Left ventricle myocardium inferior (tissue), 1 donor: ENCODE data around the gene ABCD1. TPM values are rescaled to one million over a fixed set of nuclear protein-coding genes. Genes with fewer than 3 reads are reported as not detected.
A peak's percentile ranks its signal among the peaks of the same experiment; 100 is the strongest.
"Not testable (repeated sequence)": the region's sequence is repeated elsewhere in the genome, so short reads cannot be mapped to it uniquely, and the experiment has no call there.

Experiments
- DNase-seq: peaks from one replicate; pipeline ENCODE4 v3.0.0-alpha.2; 2020
- H3K27ac ChIP-seq: fragments of 200-600 bp; replicated peaks from 2 replicates; pipeline ENCODE4 v1.8.0; 2021
- H3K27me3 ChIP-seq: fragments of 200-600 bp; 2 replicates; pipeline ENCODE4 v1.8.0; 2021; ENCODE audit warnings: low read depth
- H3K36me3 ChIP-seq: fragments of 200-600 bp; 2 replicates; pipeline ENCODE4 v1.8.0; 2021
- H3K4me1 ChIP-seq: fragments of 200-600 bp; 2 replicates; pipeline ENCODE4 v1.8.0; 2021
- H3K4me3 ChIP-seq: fragments of 200-600 bp; 2 replicates; pipeline ENCODE4 v1.8.0; 2021; ENCODE audit warnings: mild to moderate bottlenecking, moderate library complexity
- H3K9me3 ChIP-seq: fragments of 200-600 bp; replicated peaks from 2 replicates; pipeline ENCODE4 v1.8.0; 2021
- CTCF ChIP-seq: fragments of 200-600 bp; IDR thresholded peaks from 2 replicates; pipeline ENCODE4 v1.8.0; 2021; ENCODE audit warnings: antibody characterized with exemption, mild to moderate bottlenecking, borderline replicate concordance
- intact Hi-C: fragments of 100-400 bp; cut with micrococcal nuclease; formaldehyde crosslinking; loops from one replicate; pipeline ENCODE4 v1.11.0; 2022
- total RNA-seq: library from RNA; stranded (reverse); fragmentation: NEBNext Ultra II Directional; extraction: Animal tissue kit (Norgen Biotek cat#: 25700); gene quantifications from one replicate; pipeline ENCODE4 v1.2.1, GENCODE V29; 2021
- donor health status: DM: no; HTN: yes; CAD: no; lungs with severe emphysema.

Gene ABCD1
- total RNA-seq, 1 donor from 2014 or later, result 16.0 TPM

- H3K27me3 ChIP-seq, result no peaks in the 10 kb centered on the region
- TF ChIP-seq CTCF, result no peak
- H3K9me3 ChIP-seq, result no peaks in the 10 kb centered on the region
- H3K27ac ChIP-seq, result peak overlapping the region; percentile 86
- H3K4me3 ChIP-seq, result no peak overlapping the region
- H3K4me1 ChIP-seq, result peaks cover 37% of the 10 kb centered on the region
- intact Hi-C loops, result no loop called here
- H3K36me3 ChIP-seq, result no peaks in the 10 kb centered on the region
- DNase-seq, result no peak
These were observed 26.5 kb upstream of the ABCD1 start for GRCh38 chrX:153697924-153698865.

DNA sequence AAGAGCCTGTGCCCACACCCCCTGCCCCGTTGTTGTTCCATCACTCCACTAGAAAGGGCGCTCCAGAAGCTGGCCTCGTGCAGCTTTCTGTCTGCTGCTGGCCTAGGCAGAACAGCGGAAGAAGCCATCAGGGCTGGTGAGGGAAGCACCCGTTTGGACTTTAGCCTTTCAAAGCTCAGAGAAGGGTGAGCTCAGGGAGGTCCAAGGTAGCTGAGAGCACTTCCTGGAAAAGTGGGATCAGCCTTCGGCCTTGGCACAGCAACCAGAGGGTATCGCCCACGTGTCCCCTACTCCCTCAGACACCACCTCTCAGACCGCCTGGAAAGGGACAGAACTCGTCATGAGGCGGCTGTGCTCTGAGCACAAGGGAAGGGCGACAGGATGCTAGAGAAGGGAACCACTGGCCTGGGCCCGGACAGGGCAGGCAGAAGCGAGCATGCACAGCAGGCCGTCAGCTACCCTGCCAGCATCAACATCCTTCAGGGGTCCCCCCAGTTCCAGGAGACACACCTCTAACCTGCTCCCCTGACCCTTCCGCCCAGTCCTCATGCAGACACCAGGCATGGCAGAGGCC, 25.4 kb upstream of the ABCD1 start:
- H3K9me3 ChIP-seq, H3K36me3 ChIP-seq, intact Hi-C loops, H3K27me3 ChIP-seq, H3K4me3 ChIP-seq, DNase-seq: not testable (repeated sequence)
- Histone ChIP-seq H3K27ac (peak overlapping the region; percentile 86), H3K4me1 (peaks cover 48% of the 10 kb centered on the region)

GRCh38 chrX:153699784-153700371, 24.8 kb upstream of the ABCD1 start:
- Histone ChIP-seq H3K27ac (peak overlapping the region; percentile 86), H3K4me1 (peaks cover 49% of the 10 kb centered on the region)
- H3K9me3 ChIP-seq, intact Hi-C loops, H3K4me3 ChIP-seq, H3K27me3 ChIP-seq, H3K36me3 ChIP-seq: not testable (repeated sequence)
- DNase-seq, result peak; percentile 52

DNA sequence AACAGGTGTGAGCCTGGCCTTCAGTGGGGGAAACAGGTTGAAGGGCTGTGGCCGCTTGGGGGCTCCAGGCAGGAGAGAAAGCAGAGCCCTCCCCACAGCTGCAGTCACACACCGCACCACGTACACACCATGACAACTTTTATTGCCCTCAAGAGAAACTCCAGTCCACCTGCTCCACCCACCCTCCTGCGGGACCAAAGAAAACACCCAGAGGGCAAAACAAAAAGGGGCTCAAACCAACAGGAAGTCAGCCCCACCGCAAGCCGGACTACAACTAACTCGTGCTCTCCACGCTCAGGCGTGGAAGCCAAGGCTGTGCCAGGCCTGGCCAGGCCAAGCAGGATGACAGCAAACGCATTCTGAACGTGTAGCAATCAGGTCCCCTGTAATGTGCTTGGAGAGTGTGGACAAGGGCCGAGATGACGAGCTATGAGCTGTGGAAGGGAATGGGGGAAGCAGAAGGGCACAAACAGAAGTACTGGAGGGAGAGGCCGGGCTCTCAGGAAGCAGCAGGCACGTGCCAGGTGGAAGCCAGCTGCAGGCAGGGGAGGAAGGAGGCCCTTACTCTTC, 24.2 kb upstream of the ABCD1 start:
- no peaks in the 10 kb centered on the region for H3K27me3 ChIP-seq
- H3K9me3 ChIP-seq, result no peaks in the 10 kb centered on the region
- H3K27ac ChIP-seq, result peak overlapping the region; percentile 86
- H3K36me3 ChIP-seq, result peaks cover 4% of the 10 kb centered on the region
- H3K4me1 ChIP-seq, result peaks cover 48% of the 10 kb centered on the region
- TF ChIP-seq CTCF, result no peak
- H3K4me3 ChIP-seq, result no peak overlapping the region
- intact Hi-C loops, result no loop called here
- DNase-seq, result no peak

DNA sequence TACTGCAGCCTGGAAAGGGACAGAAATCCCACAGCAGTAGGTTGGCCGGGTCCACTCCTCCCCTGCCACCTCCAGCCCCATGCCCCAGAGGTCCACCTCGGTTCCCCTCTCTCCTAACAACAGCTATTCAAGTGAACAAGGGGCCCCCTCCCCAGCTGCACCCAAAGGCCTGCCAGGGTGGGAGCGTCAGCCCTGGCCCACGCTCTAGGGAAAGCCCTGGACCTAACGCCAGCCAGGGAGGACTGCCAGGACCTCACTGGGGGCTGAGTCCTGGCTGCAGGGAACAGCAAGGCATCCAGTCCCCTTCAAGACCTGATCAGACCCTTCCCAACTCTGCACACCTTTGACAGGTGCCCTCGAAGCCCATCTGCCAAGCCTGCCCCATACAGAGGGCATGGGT, 23.7 kb upstream of the ABCD1 start:
- intact Hi-C loops, result no loop called here
- no peak for TF ChIP-seq CTCF
- Histone ChIP-seq H3K27ac (peak overlapping the region; percentile 86), H3K36me3 (peaks cover 4% of the 10 kb centered on the region), H3K27me3 (no peaks in the 10 kb centered on the region), H3K4me3 (no peak overlapping the region), H3K4me1 (peaks cover 43% of the 10 kb centered on the region), H3K9me3 (no peaks in the 10 kb centered on the region)
- DNase-seq, result no peak

DNA sequence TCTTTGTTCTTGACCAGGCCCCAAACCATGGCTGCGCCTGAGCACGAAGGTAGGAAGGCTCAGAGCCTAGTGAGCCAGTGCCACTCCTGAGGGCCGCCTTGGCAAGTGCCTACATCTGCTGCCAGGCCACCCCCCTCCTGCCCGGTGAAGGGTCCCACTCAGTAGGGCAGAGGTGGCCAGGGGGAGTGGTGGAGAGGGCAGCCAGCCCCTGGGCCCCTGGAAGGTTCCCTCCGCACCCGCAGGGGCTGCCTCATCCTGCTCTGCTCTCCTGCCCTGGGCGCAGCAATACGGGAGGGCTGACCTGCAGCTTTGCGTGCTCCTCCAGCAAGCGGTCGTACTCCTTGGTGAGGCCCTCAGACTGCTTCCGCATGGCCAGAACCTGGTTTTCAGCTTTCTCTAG, 22.9 kb upstream of the ABCD1 start:
- DNase-seq, result no peak
- TF ChIP-seq CTCF, result no peak
- Histone ChIP-seq H3K4me3 (no peak overlapping the region), H3K4me1 (peaks cover 43% of the 10 kb centered on the region), H3K9me3 (no peaks in the 10 kb centered on the region), H3K27ac (peak overlapping the region; percentile 86), H3K36me3 (peaks cover 4% of the 10 kb centered on the region), H3K27me3 (no peaks in the 10 kb centered on the region)
- intact Hi-C loops, result no loop called here
